Endothelial cell of umbilical vein (primary cell): ENCODE measurements around the gene SFXN3. TPM values are rescaled to one million over a fixed set of nuclear protein-coding genes. Genes with fewer than 3 reads are reported as not detected.

ENCODE experiments used
- BruUV-seq: library from RNA; stranded (reverse); fragments of 400-500 nt; replicated peaks from 2 replicates; lab custom pipeline; 2021; lab: Mats Ljungman, UMichigan
- CTCF ChIA-PET: fragments of 300-600, 350-600 bp; sonication (Branson Sonifier 250); formaldehyde crosslinking; loops from one replicate; lab custom pipeline; 2021; ENCODE audit warnings: antibody characterized with exemption, inconsistent platforms; lab: Charles Lee
- POLR2A ChIA-PET: fragments of 300-600, 350-600 bp; sonication (Branson Sonifier 250); formaldehyde crosslinking; loops from one replicate; lab custom pipeline; 2021; ENCODE audit warnings: antibody characterized with exemption, inconsistent platforms; lab: Charles Lee
- DNase-seq: peaks from one replicate; pipeline ENCODE4 v3.0.0-alpha.2; 2011; ENCODE audit warnings: low read depth, low spot score
- FAIRE-seq: peaks from 2 replicates; lab custom pipeline; 2011; peaks lifted over from hg19 to GRCh38; lab: Jason Lieb, UNC
- H2AFZ ChIP-seq: 2 replicates; pipeline ENCODE4 v1.6.0; 2012; ENCODE audit warnings: low read depth, low read length, control low read depth, inconsistent platforms
- H3K27ac ChIP-seq: 2 replicates; pipeline ENCODE4 v1.5.1; 2011; ENCODE audit warnings: low read depth, mild to moderate bottlenecking, control low read depth, low read length, moderate library complexity; ENCODE audit not compliant: insufficient read depth
- H3K27me3 ChIP-seq, 2 experiments: 2 replicates each; pipeline versions ENCODE4 v1.6.0 to v1.6.1; 2011; ENCODE audit warnings: low read length in 2 of 2, mixed read lengths in 1 of 2; ENCODE audit not compliant: control insufficient read depth in 2 of 2, insufficient read depth in 2 of 2
- H3K36me3 ChIP-seq, 2 experiments: 2 replicates in 1 of 2; 3 replicates in 1 of 2; pipeline ENCODE4 v1.5.1; 2011; ENCODE audit warnings: low read length in 2 of 2, mild to moderate bottlenecking in 1 of 2, moderate library complexity in 1 of 2; ENCODE audit not compliant: control insufficient read depth in 2 of 2, insufficient read depth in 2 of 2; ENCODE audit errors: extremely low read depth in 1 of 2
- H3K4me1 ChIP-seq: 3 replicates; pipeline ENCODE4 v1.5.1; 2011; ENCODE audit warnings: mild to moderate bottlenecking, low read length; ENCODE audit not compliant: control insufficient read depth, insufficient read depth; ENCODE audit errors: extremely low read depth
- H3K4me2 ChIP-seq: 2 replicates; pipeline ENCODE4 v1.6.1; 2011; ENCODE audit warnings: low read length, control low read depth, mixed read lengths; ENCODE audit not compliant: insufficient read depth
- H3K4me3 ChIP-seq, 3 experiments: fragments of 200-600 bp in 1 of 3; sonication (generic), shearing (Covaris generic) in 1 of 3; replicated peaks in 1 of 3; 2 replicates each; pipeline ENCODE4 v1.5.1; 2011 to 2016; ENCODE audit warnings: control low read depth in 3 of 3, low read length in 3 of 3, mild to moderate bottlenecking in 2 of 3, inconsistent platforms in 1 of 3, low read depth in 1 of 3, moderate library complexity in 1 of 3; ENCODE audit not compliant: insufficient read depth in 1 of 3
- H3K79me2 ChIP-seq: 2 replicates; pipeline ENCODE4 v1.6.0; 2012; ENCODE audit warnings: low read length, inconsistent platforms; ENCODE audit not compliant: control insufficient read depth, insufficient read depth
- H3K9ac ChIP-seq: replicated peaks from 2 replicates; pipeline ENCODE3; 2011; ENCODE audit warnings: low read length, control low read depth; ENCODE audit not compliant: insufficient read depth; ENCODE audit errors: extremely low read depth
- H3K9me1 ChIP-seq: replicated peaks from 3 replicates; pipeline ENCODE4 v1.6.0; 2011; ENCODE audit warnings: mild to moderate bottlenecking, low read length; ENCODE audit not compliant: control insufficient read depth, insufficient read depth; ENCODE audit errors: extremely low read depth
- H3K9me3 ChIP-seq: replicated peaks from 2 replicates; pipeline ENCODE4 v1.5.1; 2012; ENCODE audit warnings: low read length, inconsistent platforms; ENCODE audit not compliant: control insufficient read depth, insufficient read depth
- H4K20me1 ChIP-seq: replicated peaks from 2 replicates; pipeline ENCODE3; 2011; ENCODE audit warnings: mild to moderate bottlenecking, low read length; ENCODE audit not compliant: control insufficient read depth, insufficient read depth; ENCODE audit errors: extremely low read depth
- CTCF ChIP-seq, 2 donors: IDR thresholded peaks; 1 replicate in 1 of 2; 2 replicates in 1 of 2; pipeline ENCODE4 v1.5.1; 2011; ENCODE audit warnings: low read length in 2 of 2, mild to moderate bottlenecking in 2 of 2, moderate library complexity in 2 of 2, control low read depth in 1 of 2, inconsistent platforms in 1 of 2, low read depth in 1 of 2; ENCODE audit not compliant: insufficient read depth in 1 of 2; ENCODE audit errors: extremely low read depth in 1 of 2
- EZH2 ChIP-seq: IDR thresholded peaks from 2 replicates; pipeline ENCODE4 v1.6.1; 2012; ENCODE audit warnings: borderline replicate concordance, low read depth, mild to moderate bottlenecking, moderate library complexity, low read length, inconsistent platforms; ENCODE audit not compliant: severe bottlenecking
- FOS ChIP-seq: IDR thresholded peaks from 2 replicates; pipeline ENCODE4 v1.6.1; 2011; ENCODE audit warnings: mild to moderate bottlenecking, low read length, moderate library complexity, borderline replicate concordance; ENCODE audit not compliant: insufficient read depth
- GATA2 ChIP-seq: IDR thresholded peaks from 2 replicates; pipeline ENCODE4 v1.7.0; 2011; ENCODE audit warnings: low read depth, mild to moderate bottlenecking, moderate library complexity, mixed read lengths, low read length; ENCODE audit not compliant: insufficient read length, insufficient read depth
- JUN ChIP-seq: IDR thresholded peaks from 2 replicates; pipeline ENCODE4 v1.6.1; 2011; ENCODE audit warnings: borderline replicate concordance, low read depth; ENCODE audit not compliant: insufficient read length, insufficient read depth
- MAX ChIP-seq: IDR thresholded peaks from 2 replicates; pipeline ENCODE4 v1.6.1; 2011; ENCODE audit not compliant: insufficient read depth, insufficient read length
- MYC ChIP-seq: IDR thresholded peaks from one replicate; pipeline ENCODE4 v1.6.1; 2011; ENCODE audit warnings: mild to moderate bottlenecking, low read depth, low read length
- POLR2A ChIP-seq: IDR thresholded peaks from 2 replicates; pipeline ENCODE4 v1.6.1; 2012; ENCODE audit warnings: low read depth, mild to moderate bottlenecking, control low read depth, low read length
- POLR2AphosphoS5 ChIP-seq: IDR thresholded peaks from 2 replicates; pipeline ENCODE4 v1.6.1; 2012; ENCODE audit warnings: low read depth, mild to moderate bottlenecking, control low read depth, low read length, moderate library complexity; ENCODE audit not compliant: insufficient read depth
- dilution Hi-C: fragments of 300-500 bp; cut with MboI; formaldehyde crosslinking; loops from one replicate; pipeline ENCODE4 v1.15.0; 2019; ENCODE audit warnings: low sequenced_read_pairs; ENCODE audit not compliant: extremely low pct_ligation_motif_present
- intact Hi-C: fragments of 100-400 bp; cut with micrococcal nuclease; formaldehyde crosslinking; loops from one replicate; pipeline ENCODE4 v1.10.0; 2022
- polyA plus RNA-seq, 4 experiments: library from polyadenylated mRNA; depleted of rRNA in 3 of 4; stranded (reverse) in 3 of 4; unstranded in 1 of 4; fragments of >200 nt; gene quantifications; 2 replicates each; pipeline versions ENCODE4 v1.2.1 to v1.2.3, GENCODE V29; 2011 to 2012; ENCODE audit warnings: missing spikeins in 1 of 4
- total RNA-seq: library from RNA; stranded (reverse); gene quantifications from 2 replicates; pipeline ENCODE4 v1.2.3, GENCODE V29; 2021

The SFXN3 gene
- total and polyA plus RNA-seq, 2 donors (not counting 3 experiments of a cell fraction or from before 2014, with no cell fraction given), result 83.1 to 117 TPM

- Histone ChIP-seq H2AFZ (no peak overlapping the region), H3K27ac (no peak overlapping the region), H3K4me3 (no peak overlapping the region), H3K79me2 (no peaks in the 10 kb centered on the region), H4K20me1 (no peaks in the 10 kb centered on the region), H3K9me3 (no peaks in the 10 kb centered on the region), H3K36me3 (no peaks in the 10 kb centered on the region), H3K9me1 (no peaks in the 10 kb centered on the region), H3K4me2 (no peak overlapping the region), H3K4me1 (peaks cover 9% of the 10 kb centered on the region), H3K9ac (no peak overlapping the region), H3K27me3 (peaks cover 39 to 40% of the 10 kb centered on the region in 2 experiments)
- POLR2A ChIA-PET, result interaction anchor here (0.6 kb wide), 1 partner anchor 32 kb away, joined by 5 read pairs; no protein-coding TSS in a partner anchor
- CTCF ChIA-PET, result interaction anchor here (0.8 to 9.9 kb wide), 5 partner anchors 16 to 95 kb away, joined by 3 to 290 read pairs (median 7); partner anchors contain the start of gene KAZALD1
- FAIRE-seq (no peak), DNase-seq (no peak)
- BruUV-seq, result no TSS peak
- dilution Hi-C loops, result no loop called here
- intact Hi-C loops, result no loop called here
- TF ChIP-seq MAX, result no peak
- TF ChIP-seq CTCF (IDR thresholded peaks at IDR 0.05; ENCODE audit: extremely low read depth in 1 of 2, insufficient read depth in 1 of 2, low read depth in 1 of 2, low read length in 2 of 2), result no peak
- no peak for TF ChIP-seq MYC
- no peak for TF ChIP-seq FOS
- TF ChIP-seq JUN, result no peak
- TF ChIP-seq POLR2A, result no peak
- no peak for TF ChIP-seq EZH2
- TF ChIP-seq POLR2AphosphoS5, result no peak
- TF ChIP-seq GATA2, result no peak
Measured at GRCh38 chr10:101047268-101047667, 16.2 kb downstream of the SFXN3 start.
